ENCODE measurements around the gene GPHA2.

The GPHA2 gene

DNA sequence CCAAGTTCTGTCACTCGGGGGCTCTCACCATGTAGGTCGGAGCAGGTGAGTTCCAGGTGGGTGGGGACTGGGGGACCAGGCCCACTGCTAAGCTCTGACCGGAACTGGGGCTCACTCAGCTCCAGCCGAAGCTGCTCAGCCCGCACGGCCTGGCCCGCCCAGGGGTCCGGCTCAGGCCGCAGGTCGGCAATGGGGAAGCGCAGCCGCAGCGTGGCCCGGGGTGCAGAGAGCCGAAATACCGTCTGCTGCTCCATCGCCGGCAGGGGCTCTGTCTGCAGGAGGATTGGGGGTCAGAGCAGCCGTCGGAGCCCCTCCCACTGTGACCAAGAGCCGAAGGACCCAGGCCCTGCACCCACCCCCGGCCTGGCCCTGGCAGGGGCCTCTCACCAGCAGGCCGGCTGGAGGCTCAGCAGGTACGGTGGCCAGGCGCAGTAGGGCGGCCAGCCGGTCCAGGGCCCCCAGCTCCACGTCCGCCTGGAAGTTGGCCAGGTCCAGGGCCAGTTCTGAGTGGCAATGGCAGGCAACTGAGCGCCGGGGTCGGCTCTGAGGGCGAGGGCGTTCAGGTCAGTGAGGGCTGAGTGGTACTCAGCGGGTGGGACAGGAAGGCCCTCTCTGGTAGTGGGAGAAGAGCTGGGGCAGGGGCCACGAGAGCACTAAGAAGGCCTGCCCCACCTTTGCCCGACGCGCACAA, 25.9 kb downstream of the GPHA2 start:
- no peak for DNase-seq

DNA sequence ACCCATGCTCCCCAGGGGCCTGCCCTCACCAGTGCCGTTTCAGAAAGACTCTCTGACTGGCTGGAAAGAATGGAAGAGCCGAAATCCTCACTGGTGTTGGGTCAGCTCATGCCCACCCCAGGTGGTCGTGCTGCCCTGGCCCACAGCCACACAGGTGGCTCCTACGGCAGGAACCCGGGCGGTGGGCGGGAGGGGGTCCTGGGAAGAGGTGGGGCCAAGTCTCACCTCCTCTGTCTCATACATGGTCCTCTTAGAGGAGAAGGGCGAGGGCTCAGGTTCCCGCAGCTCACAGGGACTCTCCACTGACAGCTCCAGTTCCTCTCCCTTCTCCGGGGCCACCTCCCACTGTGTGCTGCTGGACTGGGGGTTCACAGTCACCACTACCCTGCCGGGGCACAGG, 26.9 kb downstream of the GPHA2 start:
- DNase-seq: no peak

DNA sequence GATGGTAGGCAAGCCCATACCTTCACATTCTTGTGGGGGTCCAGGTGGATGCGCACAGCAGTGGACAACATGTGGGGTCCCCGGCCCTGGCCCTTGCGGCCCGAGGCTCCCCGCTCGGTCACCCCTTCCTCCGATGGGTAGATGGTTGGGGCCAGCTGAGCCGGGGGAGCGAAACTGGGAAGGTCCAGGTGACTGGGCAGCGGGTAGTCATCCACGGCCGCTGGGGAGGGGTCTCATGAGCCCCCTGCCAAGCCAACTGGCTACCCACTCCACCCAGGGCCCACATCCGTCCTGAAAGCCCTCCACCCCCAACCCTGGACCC, 29.4 kb downstream of the GPHA2 start:
- no peak for DNase-seq

DNA sequence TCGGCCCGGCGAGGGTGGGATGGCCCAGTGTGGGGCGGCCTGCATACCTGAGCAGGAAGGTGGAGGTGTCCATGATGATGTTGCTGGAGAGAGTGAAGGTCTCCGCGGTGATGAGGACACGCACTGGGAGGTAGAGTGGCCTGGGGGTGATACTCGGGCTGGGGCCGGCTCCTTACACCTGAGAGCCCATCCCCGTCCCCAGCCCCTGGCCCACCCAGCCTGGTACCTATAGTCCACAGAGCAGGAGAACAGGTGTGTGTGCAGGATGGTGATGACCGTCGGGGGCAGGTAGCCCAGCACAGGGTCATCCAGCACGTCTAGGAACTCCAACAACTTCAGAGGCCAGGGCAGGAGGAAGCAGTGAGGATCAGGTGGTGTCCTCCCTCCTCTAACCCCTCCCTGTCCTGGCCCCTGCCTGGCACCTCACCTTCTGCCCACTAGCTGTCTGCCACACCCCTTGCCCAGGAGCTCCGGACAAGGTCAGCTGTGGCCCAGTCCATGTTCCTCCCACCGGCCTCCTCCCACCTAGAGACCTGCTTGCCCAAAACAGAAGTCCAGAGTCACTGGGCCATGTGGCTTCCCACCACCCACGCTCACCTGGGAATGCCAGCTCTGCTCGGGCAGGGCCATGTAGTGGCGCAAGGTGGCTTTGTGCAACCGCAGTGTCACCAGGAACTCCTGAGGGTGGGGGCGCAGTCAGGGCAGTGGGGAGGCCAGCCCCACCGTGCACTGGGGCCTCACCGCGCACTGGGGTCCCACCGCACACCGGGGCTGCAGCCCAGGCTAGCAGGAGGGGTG, 30.0 kb downstream of the GPHA2 start:
- no peak for DNase-seq

GRCh38 chr11:64903291-64903833, 32.3 kb downstream of the GPHA2 start:
- DNase-seq: no peak

GRCh38 chr11:64902102-64902900, 33.4 kb downstream of the GPHA2 start:
- DNase-seq: no peak

DNA sequence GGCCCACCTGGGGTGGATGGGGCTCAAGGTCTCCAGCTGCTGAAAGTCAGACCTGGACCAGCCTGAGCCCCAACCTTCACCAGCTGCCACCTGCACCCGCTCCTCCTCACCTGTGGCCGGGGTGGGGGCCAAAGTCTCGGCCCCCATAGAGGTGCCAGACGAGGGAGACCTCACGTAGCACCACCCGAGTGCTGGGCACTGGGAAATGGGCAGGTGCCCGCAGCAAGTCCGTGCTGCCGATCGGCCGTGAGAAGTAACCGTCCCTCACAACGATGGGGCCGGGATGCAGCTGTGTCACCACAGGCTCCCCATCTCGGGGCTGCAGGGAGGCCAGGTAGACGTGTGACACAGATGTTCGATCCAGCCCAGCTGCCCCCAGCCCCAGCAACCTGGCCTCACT, 34.9 kb downstream of the GPHA2 start:
- no peak for DNase-seq

GRCh38 chr11:64900263-64900678, 35.4 kb downstream of the GPHA2 start:
- DNase-seq: no peak

GRCh38 chr11:64898541-64898940, 37.2 kb downstream of the GPHA2 start:
- no peak for DNase-seq

DNA sequence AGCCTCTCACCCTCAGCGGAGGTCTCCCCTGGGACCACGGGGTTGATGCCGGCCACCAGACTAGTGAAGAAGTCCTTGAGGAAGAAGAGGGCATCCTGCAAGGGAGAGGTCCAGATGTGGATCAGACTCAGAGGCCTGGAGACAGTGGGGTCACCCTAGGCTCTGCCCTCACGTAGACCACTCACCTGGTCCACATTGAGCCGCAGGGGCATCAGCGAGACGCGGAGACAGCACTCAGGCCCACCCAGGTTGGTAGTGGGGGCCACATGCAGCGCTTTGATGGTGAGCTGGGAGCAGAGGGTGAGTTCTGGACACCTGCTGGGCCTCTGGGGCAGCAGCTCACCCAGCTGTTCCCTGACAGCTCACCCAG, 37.6 kb downstream of the GPHA2 start:
- DNase-seq: no peak

DNA sequence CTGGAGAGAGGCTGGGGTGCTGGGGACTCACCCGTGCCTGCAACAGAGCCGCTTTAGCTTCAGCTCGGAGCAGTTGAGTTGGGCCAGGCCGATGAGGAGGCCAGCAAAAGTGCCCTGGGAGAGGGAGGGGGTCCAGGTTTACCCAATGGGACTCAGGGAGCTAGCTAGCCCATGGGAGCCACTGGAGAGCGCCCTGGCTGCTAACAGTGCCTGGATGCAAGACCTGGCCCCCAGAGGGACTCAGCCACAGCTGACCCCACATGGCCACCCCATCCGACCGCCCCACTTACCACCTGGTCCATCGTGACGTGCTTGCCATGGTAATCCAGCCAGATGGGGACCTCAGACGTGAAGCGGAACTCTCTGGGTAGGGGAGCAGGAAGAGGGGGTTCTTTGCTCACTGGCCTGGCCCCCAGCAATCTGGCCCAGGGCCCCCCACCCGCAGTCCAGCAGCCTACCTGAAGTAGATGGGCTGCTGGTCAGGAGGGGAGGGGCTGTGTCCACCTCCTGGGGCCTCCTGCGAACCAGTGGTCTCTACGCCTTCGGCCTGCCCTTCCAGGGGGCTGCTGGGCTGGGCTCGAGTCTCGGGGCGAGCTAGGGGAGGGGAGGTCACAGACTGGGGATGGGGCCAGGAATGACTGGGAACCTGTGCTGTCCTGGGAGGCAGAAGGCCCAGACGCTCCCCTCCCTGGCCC, 38.2 kb downstream of the GPHA2 start:
- DNase-seq: no peak

GRCh38 chr11:64896448-64897022, 39.2 kb downstream of the GPHA2 start:
- DNase-seq: no peak

DNA sequence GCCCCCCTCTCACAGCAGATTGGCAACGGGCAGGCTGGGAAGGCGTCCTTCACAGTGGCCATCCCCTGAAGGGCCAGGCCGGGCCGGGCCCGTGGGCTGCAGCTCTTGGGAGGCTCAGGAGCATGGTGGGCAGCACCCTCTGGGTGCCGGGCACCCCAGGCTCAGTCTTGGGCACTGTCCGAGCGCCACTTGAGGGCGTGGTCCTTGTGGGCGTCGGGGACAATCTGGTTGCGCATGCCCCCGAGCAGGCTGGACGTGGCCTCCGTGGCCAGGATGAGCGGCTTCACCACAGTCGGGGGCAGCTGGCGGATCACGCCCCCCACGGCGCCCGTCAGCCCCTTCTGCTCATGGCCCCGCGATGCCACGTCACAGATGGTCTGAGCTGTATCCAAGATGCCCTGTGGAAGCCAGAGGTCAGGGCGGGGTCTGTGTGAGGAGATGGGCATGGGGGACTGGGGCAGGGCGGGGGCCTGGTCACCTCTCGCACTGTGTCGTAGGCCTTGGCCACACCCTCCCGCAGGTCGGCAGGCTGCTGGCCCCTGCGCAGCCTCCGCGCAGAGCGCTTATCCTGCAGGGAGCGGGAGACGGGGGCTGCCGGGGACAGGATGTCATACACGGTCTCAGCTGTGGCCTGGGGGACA, 40.8 kb downstream of the GPHA2 start:
- no peak for DNase-seq

- DNase-seq: peak; percentile 53
These were observed 41.5 kb downstream of the GPHA2 start for GRCh38 chr11:64894070-64894811.

DNA sequence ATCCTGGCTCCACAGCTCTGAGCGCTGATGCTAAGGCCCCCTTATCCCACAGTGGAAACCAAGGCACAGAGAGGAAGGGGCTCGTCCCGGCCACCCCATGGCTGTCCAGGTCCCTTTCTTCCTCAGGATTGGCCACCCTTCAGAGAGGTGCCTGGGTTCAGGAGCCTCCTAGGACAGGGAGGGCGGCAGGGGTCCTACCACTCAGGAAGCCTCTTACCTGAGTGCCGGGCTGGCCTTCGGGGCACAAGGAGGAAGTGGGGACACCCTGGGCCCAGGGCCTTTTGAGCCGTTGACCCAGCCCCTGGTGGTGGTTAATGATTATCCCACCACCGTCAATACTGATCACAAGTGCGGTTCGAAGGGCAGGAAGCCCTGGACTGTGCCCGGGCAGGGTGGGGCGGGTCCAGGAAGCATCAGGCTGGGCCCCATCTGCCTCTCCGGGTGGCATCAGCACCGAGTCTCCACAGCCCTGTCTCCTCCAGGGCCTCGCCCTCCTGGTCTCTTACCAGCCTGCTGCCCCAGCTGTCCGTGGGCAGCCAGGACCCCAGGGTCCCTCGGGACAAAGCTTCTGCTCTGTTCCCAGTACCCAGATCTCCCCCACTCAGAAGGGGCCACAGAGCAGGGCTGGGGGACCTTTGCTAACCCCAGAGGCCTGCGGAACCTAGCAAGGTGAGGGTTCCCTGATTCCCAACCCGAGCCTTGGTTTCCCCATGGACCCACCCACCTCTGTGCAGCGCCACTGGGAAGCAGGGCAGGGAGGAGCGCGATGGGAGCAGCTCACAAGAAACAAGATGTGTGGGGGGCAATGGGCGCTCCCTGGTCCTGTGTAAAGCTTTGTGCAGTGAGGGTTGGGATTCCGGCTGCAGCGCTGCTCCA, 42.3 kb downstream of the GPHA2 start:
- DNase-seq: no peak

DNA sequence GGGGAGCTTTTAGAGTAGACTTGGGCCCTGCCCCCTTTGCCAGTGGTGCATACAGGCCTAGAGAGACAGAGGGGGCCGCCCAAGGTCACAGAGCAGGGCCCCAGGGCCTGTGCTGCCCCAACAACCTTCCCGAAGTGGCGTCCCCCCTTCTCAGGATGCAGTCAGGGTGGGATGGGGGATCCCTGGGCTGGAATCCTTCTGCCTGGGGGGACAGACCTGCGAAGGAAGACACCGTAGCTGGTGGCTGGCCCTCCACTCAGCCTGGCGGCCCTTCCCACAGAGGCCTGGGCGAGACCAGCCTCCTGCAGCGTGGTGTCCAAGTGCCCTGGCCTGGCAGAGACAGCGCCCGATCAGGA, 42.9 kb downstream of the GPHA2 start:
- DNase-seq: no peak

DNA sequence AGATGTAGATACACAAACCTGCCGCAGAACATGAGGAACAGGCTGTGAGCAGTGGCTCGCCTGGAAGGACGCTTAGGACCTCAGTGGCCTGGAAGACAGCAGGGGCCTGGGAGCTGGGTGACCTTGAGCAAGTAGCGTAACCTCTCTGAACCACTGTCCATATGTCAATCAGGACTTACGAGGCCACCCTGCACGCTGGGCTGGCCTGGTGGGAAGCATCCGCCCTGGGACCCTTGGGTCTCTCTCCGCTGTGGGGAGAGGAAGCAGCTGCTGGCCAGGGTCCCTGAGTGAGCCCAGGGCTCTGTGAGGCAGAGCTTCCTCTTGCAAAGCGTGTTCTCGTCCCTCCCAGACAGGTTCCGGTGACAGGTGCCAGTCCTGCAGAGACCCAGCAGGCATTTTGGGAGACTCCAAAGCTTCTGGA, 43.3 kb downstream of the GPHA2 start:
- DNase-seq: no peak

- no peak for DNase-seq
These were observed 43.8 kb downstream of the GPHA2 start for GRCh38 chr11:64891880-64892279.

GRCh38 chr11:64891215-64891848, 44.4 kb downstream of the GPHA2 start:
- no peak for DNase-seq

DNA sequence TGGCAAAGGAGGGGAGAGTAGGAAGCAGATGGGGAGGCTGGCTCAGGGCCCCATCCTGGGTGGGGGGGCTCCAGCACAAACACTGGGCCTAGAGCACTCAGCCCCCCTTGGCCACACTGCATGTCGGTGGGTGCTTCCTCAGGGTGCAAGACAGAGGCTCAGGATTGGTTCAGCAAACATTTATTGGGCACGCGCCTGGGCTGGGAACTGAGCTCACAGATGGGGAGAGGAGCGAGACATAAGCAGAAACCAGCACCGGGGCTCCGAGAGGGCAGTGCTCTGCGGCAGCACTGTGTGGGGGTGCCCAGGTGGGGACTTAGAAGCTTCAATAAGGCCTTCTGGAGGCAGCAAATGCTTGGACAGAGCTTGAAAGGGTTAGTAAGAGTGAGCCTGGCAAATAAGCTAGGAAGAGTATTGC, 45.2 kb downstream of the GPHA2 start:
- peak; percentile 31 for DNase-seq

All from NCI-H2171 treated with DMSO at 0.1 percent for 48 hours (cell line).